NCI-H2081 treated with DMSO at 0.1 percent for 48 hours (cell line): Measurements from ENCODE around the gene SEC24D.
"Not testable (repeated sequence)": the region's sequence is repeated elsewhere in the genome, so short reads cannot be mapped to it uniquely, and the experiment has no call there.

Source experiments
- DNase-seq: peaks from one replicate; lab custom pipeline; 2025; lab: John Stamatoyannopoulos, UW

The SEC24D gene

DNA sequence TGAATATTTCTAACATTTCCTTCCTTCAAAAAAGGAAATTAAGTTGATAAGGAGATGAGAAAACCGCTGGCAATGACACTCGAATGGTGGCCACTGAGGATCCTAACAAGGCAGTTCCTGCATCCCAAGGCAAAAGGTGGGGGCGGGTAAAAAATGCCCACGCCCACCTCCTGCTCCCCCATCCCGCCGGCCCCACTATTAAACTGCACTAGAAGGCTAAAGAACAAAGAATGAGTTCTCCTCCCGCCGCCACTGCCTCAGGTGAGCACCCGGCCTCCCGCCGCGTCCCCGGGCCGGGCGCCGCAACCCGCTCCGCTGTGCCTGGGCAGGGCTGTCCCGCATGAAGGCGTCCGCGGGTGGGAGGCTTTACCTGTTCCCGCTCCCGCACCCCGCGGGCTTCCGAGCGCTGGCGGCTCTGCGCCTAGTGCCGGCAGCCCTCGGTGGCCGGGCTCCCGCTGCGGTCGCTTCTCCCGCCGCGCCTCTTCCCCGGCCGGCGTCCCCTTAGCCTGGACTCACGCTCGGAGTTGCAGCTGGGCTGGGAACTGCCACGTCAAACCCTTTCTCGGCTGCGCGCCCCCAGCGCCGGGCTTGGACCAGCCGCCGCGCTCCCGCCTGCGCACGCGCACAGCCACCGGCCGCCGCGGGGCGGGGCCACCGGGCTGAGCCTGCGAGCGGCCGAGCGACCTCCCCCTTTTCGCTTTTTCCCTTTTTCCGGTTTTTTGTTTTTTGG is at the start of gene SEC24D:
TSS of gene SEC24D (minus strand) at position 556 of the 730 bp plus-strand sequence. CDS start 2,430 bp downstream, outside the sequence.
- peak; percentile 2 for DNase-seq

GRCh38 chr4:118884716-118885115 is 48.8 kb upstream of the SEC24D start:
- DNase-seq = no peak

DNA sequence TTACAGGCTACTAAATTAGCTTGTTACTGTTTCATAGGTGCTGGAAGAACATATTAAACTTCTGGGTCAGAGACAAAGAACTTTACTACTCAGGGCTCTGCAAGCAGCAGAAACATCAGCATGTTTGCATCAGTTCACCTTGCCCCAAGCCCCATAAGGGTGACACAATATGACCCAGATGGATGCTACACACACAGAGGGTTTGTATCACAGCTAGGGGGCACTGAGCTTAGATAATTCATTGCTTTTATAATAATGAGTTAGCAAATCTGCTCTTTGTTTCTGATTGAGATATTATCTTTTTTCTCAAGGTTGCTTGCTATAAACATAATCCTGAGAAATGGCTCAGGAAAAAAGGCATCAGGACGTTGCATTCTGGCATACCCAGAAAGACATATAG is 47.9 kb upstream of the SEC24D start:
- DNase-seq = no peak

DNA sequence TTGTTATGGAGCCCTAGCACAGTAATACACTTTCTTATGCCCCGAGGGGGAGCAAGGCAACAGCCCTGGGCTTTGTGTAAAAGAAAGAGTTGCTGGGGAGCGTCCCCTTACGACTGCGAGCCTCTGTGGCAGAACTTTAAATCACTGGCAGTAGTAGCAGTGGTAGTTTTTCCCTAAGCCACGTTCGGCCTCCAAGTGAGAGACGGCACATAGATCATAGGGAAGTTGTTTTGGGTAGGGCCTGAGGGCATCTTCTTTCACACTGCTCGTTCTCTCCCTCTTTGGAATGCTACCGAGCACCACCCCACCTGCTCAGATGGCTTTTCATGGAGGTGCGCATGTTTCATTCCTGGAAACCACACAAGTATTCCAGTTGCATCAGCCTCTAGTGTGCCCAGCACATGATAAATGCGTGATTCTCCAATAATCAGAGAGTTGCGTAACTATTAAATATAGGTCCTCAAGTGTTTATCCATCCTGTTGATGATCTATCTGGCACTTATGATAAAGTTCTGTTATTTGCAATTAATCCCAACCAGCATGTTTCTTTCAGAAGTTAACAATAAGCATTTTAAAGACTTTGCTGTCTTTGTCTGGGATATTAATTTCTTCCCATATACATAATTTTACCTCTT is 45.7 kb upstream of the SEC24D start:
- DNase-seq = no peak

GRCh38 chr4:118879409-118879808 is 43.5 kb upstream of the SEC24D start:
- no peak for DNase-seq

- not testable (repeated sequence) for DNase-seq
Observed at GRCh38 chr4:118878507-118878906, 42.6 kb upstream of the SEC24D start.

GRCh38 chr4:118877797-118878196 is 41.9 kb upstream of the SEC24D start:
- DNase-seq = no peak

GRCh38 chr4:118872181-118872580 is 36.3 kb upstream of the SEC24D start:
- no peak for DNase-seq

DNA sequence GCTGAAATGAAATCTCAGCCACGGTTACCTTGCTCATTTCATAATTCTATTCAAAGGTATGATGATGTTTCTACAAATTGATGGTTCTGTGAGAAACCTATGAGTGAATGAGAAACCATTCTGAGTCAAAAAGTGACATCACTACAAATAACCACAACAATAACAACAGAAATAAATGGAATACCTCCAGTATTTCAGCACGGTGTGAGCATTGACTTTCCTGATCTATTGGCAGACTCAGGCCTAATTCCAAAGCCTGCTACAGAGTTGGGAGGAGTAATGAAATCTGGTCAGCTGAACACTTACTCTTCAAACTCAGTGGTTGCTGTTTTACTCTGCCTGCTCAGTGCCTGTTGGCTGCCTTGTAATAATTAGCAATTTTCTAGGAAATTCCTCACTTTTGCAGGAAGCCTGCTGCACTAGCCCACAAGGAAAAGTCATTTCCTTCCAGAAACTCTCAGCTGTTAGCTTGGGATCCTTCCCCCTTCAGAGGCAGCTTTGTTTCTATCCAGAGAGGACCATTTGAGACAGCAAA is 33.9 kb upstream of the SEC24D start:
- no peak for DNase-seq

GRCh38 chr4:118867311-118868067 is 31.6 kb upstream of the SEC24D start:
- no peak for DNase-seq

DNA sequence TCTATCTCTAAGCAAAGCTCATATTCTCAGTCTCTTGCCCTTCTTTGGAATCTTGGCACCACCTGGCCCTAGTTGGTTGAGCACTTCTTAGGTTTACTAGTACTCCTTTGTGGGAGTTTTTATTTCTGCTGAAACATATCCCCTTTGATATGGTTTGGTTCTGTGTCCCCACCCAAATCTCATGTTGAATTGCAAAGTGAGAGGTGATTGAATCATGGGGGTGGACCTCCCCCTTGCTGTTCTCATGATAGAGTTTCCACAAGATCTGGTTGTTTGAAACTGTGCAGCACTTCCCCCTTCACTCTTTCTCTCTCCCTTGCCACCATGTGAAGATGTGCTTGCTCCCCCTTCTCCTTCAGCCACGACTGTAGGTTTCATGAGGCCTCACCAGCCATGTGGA is 30.5 kb upstream of the SEC24D start:
- DNase-seq = no peak

DNA sequence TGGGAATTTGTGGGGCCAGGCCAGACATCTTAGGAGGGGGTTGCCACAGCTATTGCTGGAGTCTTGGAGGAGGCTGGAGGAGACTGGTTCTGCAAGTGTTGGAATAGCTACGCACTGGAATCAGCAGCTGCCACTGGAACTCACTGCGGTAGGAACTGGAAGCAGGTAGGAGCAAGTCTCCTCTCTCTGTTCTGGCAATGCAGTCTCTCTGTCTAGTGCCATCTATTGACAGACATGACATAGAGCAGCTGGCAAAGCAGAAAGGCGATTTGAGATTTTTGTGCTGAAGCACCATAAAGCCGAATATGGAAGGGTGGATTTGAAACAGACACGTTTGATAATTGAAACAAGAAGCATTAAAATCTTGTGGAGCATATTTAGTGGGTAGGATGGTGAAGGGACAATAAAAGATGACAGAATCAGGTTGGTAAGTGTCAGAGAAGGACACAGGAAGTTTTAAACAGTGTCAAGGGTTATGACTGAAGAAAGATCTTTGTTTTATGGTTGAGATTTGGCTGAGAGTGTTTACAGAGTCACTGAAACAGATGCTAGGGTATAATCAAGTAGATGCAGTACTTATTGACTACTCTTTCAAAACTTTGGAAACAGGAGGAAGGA is 29.3 kb upstream of the SEC24D start:
- peak; percentile 19 for DNase-seq

- no peak for DNase-seq
Observed at GRCh38 chr4:118858779-118859178, 22.9 kb upstream of the SEC24D start.

GRCh38 chr4:118857760-118858159 is 21.8 kb upstream of the SEC24D start:
- no peak for DNase-seq

- no peak for DNase-seq
Observed at GRCh38 chr4:118850488-118851173, 14.7 kb upstream of the SEC24D start.

DNA sequence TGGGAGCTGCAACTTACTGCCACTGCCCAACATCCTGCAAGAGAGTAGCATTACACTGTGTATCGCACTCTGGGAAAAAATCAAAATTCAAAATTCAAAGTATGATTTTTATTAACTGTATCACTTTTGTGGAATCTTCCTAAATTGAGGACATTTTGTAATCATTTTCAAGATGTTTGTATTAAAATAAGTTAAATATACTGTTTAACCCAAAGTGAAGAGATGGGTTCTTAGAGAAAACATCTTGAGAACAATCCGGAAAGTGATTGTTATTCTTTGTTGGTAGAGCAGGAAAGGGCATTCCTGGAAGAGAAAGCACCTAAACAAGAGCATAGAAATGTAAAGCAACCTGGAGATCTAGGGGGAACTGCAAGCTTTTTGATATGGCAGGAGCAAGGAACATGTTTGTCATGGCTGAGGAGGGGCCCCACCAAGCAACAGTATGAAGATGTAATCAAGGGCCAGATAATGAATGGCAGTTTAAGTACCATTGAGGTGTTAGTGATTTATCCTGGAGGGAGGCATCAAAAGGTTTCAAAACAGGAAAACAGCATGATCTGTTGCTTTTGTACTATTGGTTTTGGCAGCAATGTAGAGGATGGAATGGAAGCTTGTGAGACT is 14.1 kb upstream of the SEC24D start:
- no peak for DNase-seq

- no peak for DNase-seq
Observed at GRCh38 chr4:118848901-118849300, 13.0 kb upstream of the SEC24D start.

DNA sequence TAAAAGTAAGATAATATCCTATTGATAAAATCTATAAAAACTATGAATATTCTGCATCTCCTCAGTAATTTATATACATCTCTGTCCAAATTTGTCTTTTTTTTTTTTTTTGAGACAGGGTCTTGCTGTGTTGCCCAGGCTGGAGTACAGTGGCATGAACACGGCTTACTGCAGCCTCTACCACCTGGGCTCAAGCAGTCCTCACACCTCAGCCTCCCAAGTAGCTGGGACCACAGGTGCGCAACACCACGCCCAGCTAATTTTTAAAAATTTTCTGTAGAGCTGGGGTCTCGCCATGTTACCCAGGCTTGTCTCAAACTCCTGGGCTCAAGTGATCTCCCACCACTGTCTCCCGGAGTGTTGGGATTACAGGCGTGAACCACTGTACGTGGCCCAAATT is 12.3 kb upstream of the SEC24D start:
- no peak for DNase-seq

DNA sequence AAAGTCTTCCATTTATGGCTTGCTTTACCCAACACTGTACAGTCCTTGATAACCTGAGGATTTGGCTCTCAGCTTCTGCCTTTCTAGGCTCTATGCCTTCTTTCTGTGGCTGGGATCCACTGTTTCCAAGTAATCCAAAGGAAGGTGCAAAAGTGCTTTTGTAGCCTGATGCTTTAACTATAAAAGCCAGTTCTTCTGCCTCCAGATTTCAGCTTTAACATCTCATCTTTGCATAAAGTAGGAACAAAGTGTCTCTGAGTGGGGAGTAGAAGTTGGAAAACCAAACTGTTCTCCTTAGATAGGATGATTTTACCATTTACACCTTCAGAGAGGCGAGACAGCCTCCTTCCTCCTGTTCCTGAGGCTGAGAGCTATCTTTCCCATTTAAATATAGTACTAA is 11.1 kb upstream of the SEC24D start:
- DNase-seq = no peak

- DNase-seq = no peak
Observed at GRCh38 chr4:118845552-118846050, 9.7 kb upstream of the SEC24D start.

- no peak for DNase-seq
Observed at GRCh38 chr4:118843237-118843636, 7.3 kb upstream of the SEC24D start.
